ENCODE data around the gene TNXB.

DNA sequence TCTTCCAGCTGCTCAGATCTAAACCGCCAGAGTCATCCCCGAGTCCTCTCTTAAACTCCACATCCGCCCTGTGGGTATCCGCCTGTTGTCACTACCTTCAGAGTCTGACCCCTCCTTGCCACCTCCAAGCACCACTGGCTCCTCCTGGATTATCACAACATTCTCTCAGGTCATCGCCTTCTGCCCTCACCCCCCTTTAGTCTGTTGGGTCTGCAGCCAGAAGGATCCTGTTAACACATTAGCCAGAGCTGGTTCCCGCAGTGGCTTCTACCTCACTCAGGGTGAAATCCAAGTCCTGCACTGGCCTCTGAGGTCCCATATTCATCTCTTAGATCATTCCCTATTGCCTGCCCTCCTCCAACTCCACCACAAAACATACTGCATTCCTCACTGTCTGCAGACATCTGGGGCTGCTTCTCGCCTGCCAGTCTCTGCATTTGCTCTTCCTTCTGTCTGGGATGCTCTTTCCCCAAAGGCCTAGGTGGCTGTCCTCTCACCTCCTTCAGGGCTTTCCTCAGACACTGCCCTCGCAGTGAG, 34.1 kb downstream of the TNXB start:
- TF ChIP-seq, protein P1, sequence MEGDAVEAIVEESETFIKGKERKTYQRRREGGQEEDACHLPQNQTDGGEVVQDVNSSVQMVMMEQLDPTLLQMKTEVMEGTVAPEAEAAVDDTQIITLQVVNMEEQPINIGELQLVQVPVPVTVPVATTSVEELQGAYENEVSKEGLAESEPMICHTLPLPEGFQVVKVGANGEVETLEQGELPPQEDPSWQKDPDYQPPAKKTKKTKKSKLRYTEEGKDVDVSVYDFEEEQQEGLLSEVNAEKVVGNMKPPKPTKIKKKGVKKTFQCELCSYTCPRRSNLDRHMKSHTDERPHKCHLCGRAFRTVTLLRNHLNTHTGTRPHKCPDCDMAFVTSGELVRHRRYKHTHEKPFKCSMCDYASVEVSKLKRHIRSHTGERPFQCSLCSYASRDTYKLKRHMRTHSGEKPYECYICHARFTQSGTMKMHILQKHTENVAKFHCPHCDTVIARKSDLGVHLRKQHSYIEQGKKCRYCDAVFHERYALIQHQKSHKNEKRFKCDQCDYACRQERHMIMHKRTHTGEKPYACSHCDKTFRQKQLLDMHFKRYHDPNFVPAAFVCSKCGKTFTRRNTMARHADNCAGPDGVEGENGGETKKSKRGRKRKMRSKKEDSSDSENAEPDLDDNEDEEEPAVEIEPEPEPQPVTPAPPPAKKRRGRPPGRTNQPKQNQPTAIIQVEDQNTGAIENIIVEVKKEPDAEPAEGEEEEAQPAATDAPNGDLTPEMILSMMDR (IDR thresholded peaks at IDR 0.05; ENCODE audit: extremely low read depth in 1 of 2, insufficient read depth in 1 of 2, low read depth in 1 of 2, low read length in 2 of 2), result no peak
- no peak for TF ChIP-seq EZH2 (IDR thresholded peaks at IDR 0.05; ENCODE audit: borderline replicate concordance, low read depth, low read length, severe bottlenecking)
- no peak for TF ChIP-seq POLR2A (IDR thresholded peaks at IDR 0.05; ENCODE audit: low read depth, low read length)
- TF ChIP-seq POLR2AphosphoS5 (IDR thresholded peaks at IDR 0.05; ENCODE audit: insufficient read depth, low read depth, low read length), result no peak
- TF ChIP-seq, protein P2, sequence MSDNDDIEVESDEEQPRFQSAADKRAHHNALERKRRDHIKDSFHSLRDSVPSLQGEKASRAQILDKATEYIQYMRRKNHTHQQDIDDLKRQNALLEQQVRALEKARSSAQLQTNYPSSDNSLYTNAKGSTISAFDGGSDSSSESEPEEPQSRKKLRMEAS (IDR thresholded peaks at IDR 0.05; ENCODE audit: insufficient read depth, insufficient read length), result no peak
- TF ChIP-seq JUN (IDR thresholded peaks at IDR 0.05; ENCODE audit: borderline replicate concordance, insufficient read depth, insufficient read length, low read depth), result no peak

Data from endothelial cell of umbilical vein (primary cell).